Measurements from ENCODE around the gene PXMP4. TPM values are rescaled to one million over a fixed set of nuclear protein-coding genes. Genes with fewer than 3 reads are reported as not detected.

PXMP4 gene
- total and polyA plus RNA-seq, 12 donors, result 4.6 to 14.8 (median 12.0) TPM

DNA sequence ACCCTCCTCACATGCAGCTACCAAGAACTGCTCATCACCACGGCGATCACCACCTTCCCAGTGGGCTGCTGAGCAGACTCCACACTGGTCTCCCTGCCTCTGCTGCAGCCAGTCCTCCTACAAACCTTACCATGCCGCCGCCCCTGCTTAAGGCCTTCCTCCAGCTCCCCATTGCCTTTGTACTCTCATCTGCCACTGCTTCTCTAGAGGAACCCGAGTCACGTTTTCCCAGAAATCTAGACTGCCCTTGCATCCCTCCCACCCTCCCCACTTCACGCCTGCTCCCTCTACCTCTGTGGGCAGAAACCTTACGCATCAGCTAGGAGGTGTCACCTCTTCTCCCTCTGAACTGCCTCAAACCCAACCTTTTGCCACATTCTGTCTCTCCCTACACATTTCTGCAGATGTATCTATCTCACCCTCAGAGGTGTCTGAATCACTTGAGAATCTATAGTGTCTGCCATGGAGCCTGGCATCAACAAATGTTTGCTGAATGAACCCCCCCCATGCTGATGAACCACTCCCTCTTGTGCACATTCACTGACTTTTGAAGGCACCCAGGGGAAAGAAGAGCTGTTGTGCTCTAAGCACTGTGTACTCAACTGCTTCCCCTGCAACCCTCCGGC is 38.3 kb downstream of the PXMP4 start:
- 89 to 90% methylated on average over 9 of the region's 9 CpGs for WGBS, 2 donors
- intact Hi-C loops (cut with DNase I), result no loop called here
- no peak for DNase-seq

DNA sequence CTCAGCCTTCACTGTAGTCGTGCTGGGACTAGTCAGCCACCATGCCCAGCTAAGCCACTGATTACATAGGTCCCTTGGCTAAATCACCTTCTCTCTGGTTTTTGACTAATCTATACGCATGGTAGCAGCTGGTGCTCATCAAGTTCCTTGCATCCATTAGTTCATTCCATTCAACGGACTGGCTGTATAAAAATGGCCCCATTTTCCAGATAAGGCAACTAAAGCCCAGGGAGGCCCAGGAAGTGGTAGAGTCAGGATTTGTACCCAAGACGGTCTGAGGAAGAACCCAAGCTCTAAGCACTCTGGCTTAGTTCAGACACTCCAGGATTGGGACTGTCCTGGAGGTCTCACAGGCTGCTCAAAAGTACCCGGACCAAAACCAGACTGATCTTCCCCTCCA is 38.8 kb downstream of the PXMP4 start:
- Histone ChIP-seq H3K9me3 (no peaks in the 10 kb centered on the region), H3K4me3 (no peak overlapping the region), H3K36me3 (peaks cover 0 to 5% (median 0%) of the 10 kb centered on the region in 9 donors), H3K4me1 (peaks cover 0 to 20% (median 15%) of the 10 kb centered on the region in 9 donors), H3K27me3 (no peaks in the 10 kb centered on the region), H3K27ac (no peak overlapping the region)
- no peak for DNase-seq
- intact Hi-C loops (cut with DNase I), result no loop called here
- TF ChIP-seq, protein P1, sequence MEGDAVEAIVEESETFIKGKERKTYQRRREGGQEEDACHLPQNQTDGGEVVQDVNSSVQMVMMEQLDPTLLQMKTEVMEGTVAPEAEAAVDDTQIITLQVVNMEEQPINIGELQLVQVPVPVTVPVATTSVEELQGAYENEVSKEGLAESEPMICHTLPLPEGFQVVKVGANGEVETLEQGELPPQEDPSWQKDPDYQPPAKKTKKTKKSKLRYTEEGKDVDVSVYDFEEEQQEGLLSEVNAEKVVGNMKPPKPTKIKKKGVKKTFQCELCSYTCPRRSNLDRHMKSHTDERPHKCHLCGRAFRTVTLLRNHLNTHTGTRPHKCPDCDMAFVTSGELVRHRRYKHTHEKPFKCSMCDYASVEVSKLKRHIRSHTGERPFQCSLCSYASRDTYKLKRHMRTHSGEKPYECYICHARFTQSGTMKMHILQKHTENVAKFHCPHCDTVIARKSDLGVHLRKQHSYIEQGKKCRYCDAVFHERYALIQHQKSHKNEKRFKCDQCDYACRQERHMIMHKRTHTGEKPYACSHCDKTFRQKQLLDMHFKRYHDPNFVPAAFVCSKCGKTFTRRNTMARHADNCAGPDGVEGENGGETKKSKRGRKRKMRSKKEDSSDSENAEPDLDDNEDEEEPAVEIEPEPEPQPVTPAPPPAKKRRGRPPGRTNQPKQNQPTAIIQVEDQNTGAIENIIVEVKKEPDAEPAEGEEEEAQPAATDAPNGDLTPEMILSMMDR (IDR thresholded peaks at IDR 0.05), result no peak
- no peak for ATAC-seq
- 81 to 90% methylated on average over 5 of the region's 5 CpGs for WGBS, 2 donors

More for the DNA sequence above, 38.3 kb downstream of the PXMP4 start:
- Histone ChIP-seq H3K4me1 (peaks cover 0 to 23% (median 19%) of the 10 kb centered on the region in 9 donors), H3K27me3 (no peaks in the 10 kb centered on the region), H3K36me3 (peaks cover 0 to 5% (median 0%) of the 10 kb centered on the region in 9 donors), H3K9me3 (no peaks in the 10 kb centered on the region), H3K4me3 (no peak overlapping the region), H3K27ac (no peak overlapping the region)
- TF ChIP-seq, protein P1 (IDR thresholded peaks at IDR 0.05), result no peak
- no peak for ATAC-seq

DNA sequence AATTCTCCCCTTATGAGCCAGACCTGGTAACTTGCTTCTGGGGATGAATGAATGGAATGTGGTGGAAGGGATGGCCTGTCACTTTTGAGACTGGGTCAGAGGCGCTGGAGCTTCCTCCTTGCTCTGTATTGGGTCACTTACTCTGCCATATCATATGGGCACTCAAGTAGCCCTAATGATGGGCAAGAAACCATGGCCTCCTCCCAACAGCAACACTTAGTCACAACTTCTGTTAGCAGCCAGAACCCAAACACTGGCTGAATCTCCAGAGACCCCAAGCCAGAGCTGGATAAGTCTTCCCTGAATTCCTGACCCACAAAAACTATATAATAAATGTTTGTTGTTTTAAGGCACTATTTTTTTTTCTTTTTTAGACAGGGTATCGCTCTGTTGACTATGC is 39.4 kb downstream of the PXMP4 start:
- WGBS, 2 donors, result 74 to 83% methylated on average over 2 of the region's 2 CpGs
- H3K36me3 ChIP-seq, result peaks cover 0 to 5% (median 0%) of the 10 kb centered on the region in 9 donors
- intact Hi-C loops (cut with DNase I), result no loop called here

DNA sequence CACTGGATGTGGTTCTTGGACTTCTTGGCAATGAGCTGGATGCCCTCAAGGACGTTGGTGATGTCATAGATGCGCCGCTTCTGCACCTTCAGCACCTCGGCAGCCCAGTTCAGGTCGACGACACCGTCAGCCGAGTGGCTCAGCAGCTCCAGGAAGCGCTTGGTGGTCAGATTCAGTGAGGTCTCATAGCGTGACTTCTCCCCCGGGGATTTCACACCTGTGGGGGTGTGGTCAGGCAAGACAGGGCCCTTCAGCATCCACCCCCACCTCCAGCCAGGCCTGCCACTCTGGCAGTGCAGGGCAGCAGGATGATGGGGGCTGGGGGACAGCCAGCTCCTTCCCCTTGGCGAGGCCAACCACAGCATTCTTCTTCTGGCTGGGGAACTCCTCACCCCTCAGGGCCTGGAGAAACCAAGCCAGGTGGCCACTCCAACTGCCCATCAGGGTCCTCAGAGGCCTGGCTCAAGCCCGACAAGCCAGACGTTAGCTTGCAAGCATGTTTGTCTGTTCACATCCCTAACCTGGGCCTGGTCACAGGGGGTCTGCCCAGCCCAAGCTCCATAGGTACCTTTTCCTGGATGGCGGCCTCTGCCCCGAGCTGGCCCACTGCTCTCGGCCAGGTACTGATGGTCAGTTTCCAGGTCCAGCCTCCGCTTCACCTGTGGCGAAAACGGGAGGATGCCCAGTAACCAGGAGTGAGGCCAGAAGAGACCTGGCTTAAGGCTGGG is 40.2 kb downstream of the PXMP4 start:
- ATAC-seq, result no peak

More for the DNA sequence above, 39.4 kb downstream of the PXMP4 start:
- no peak overlapping the region for H3K27ac ChIP-seq
- no peaks in the 10 kb centered on the region for H3K9me3 ChIP-seq
- H3K4me3 ChIP-seq, result no peak overlapping the region
- TF ChIP-seq, protein P1 (IDR thresholded peaks at IDR 0.05), result no peak
- ATAC-seq (no peak), DNase-seq (no peak)
- peaks cover 0 to 24% (median 14%) of the 10 kb centered on the region in 9 donors for H3K4me1 ChIP-seq
- no peaks in the 10 kb centered on the region for H3K27me3 ChIP-seq

More for the DNA sequence above, 40.2 kb downstream of the PXMP4 start:
- H3K9me3 ChIP-seq, result no peaks in the 10 kb centered on the region
- intact Hi-C loops (cut with DNase I), result loop anchor here in 1 of 10 donors (5.0 kb wide), 1 partner anchor 52 kb away; the partner anchor contains the start of gene ZNF341
- H3K4me3 ChIP-seq, result no peak overlapping the region
- WGBS, 2 donors, result 87 to 90% methylated on average over 20 of the region's 20 CpGs
- peaks cover 0 to 24% (median 14%) of the 10 kb centered on the region in 9 donors for H3K4me1 ChIP-seq
- no peaks in the 10 kb centered on the region for H3K27me3 ChIP-seq
- no peak for DNase-seq
- TF ChIP-seq, protein P1 (IDR thresholded peaks at IDR 0.05), result no peak
- no peak overlapping the region for H3K27ac ChIP-seq
- H3K36me3 ChIP-seq, result peaks cover 0 to 5% (median 0%) of the 10 kb centered on the region in 9 donors
